GM12878 (cell line): ENCODE measurements around the gene HTT-AS. TPM values are rescaled to one million over a fixed set of nuclear protein-coding genes. Genes with fewer than 3 reads are reported as not detected.

Experiments used
- ATAC-seq: fragments of 200-7000 bp; cut with Tn5 transposase; 3 replicates; pipeline ENCODE4 v1.9.1; 2020; ENCODE audit warnings: mild to moderate bottlenecking, moderate library complexity
- BruUV-seq: library from RNA; stranded (reverse); fragments of 400-500 nt; replicated peaks from 2 replicates; lab custom pipeline; 2021; lab: Mats Ljungman, UMichigan
- CTCF ChIA-PET: fragments of 300-600 bp; sonication (Branson Sonifier 250); formaldehyde crosslinking; extraction: SDS; loops from one replicate; lab custom pipeline; 2021; ENCODE audit warnings: inconsistent platforms; lab: Yijun Ruan, JAX
- POLR2A ChIA-PET: fragments of 350-600 bp; formaldehyde crosslinking; extraction: SDS; loops from one replicate; lab custom pipeline; 2021; ENCODE audit warnings: inconsistent platforms; lab: Charles Lee
- RAD21 ChIA-PET: fragments of 300-600 bp; sonication (Branson Sonifier 250); formaldehyde crosslinking; loops from one replicate; lab custom pipeline; 2023; ENCODE audit warnings: antibody characterized with exemption; ENCODE audit not compliant: unreplicated experiment; lab: Charles Lee
- SMC1A ChIA-PET: fragments of 300-600 bp; sonication (Branson Sonifier 250); formaldehyde crosslinking; loops from one replicate; lab custom pipeline; 2023; ENCODE audit not compliant: unreplicated experiment, uncharacterized antibody; lab: Charles Lee
- DNase-seq: peaks from one replicate; pipeline ENCODE4 v3.0.0-alpha.2; 2011; ENCODE audit warnings: low read depth, low spot score
- FAIRE-seq: peaks from 3 replicates; lab custom pipeline; 2011; peaks lifted over from hg19 to GRCh38; lab: Jason Lieb, UNC
- H2AFZ ChIP-seq: 2 replicates; pipeline ENCODE4 v1.6.0; 2011; ENCODE audit warnings: low read depth, low read length, control low read depth; ENCODE audit not compliant: control insufficient read depth
- H3K27ac ChIP-seq: 2 replicates; pipeline ENCODE4 v1.5.1; 2011; ENCODE audit warnings: control low read depth; ENCODE audit not compliant: control insufficient read depth, insufficient read depth
- H3K27me3 ChIP-seq, 2 experiments: replicated peaks in 1 of 2; 2 replicates each; pipeline versions ENCODE4 v1.6.0 to v1.6.1; 2011; ENCODE audit warnings: low read length in 1 of 2; ENCODE audit not compliant: control insufficient read depth in 2 of 2, insufficient read depth in 2 of 2
- H3K36me3 ChIP-seq, 2 experiments: 2 replicates each; pipeline ENCODE4 v1.5.1; 2011; ENCODE audit warnings: low read length in 1 of 2; ENCODE audit not compliant: control insufficient read depth in 2 of 2, insufficient read depth in 2 of 2
- H3K4me1 ChIP-seq: 2 replicates; pipeline ENCODE4 v1.6.1; 2011; ENCODE audit warnings: mild to moderate bottlenecking, low read length, moderate library complexity, mixed read lengths; ENCODE audit not compliant: control insufficient read depth, insufficient read depth
- H3K4me2 ChIP-seq: 2 replicates; pipeline ENCODE4 v1.6.0; 2011; ENCODE audit warnings: control low read depth; ENCODE audit not compliant: control insufficient read depth, insufficient read depth
- H3K4me3 ChIP-seq: fragments of 200-600 bp; sonication (generic); 2 replicates; pipeline ENCODE4 v1.5.1; 2016
- H3K79me2 ChIP-seq: 2 replicates; pipeline ENCODE4 v1.6.0; 2011; ENCODE audit warnings: low read length; ENCODE audit not compliant: control insufficient read depth, insufficient read depth
- H3K9ac ChIP-seq: 2 replicates; pipeline ENCODE4 v1.8.0; 2011; ENCODE audit warnings: low read length, control low read depth, mixed read lengths; ENCODE audit not compliant: control insufficient read depth, insufficient read depth
- H3K9me3 ChIP-seq: replicated peaks from 3 replicates; pipeline ENCODE4 v1.5.1; 2011; ENCODE audit warnings: mild to moderate bottlenecking, low read length; ENCODE audit not compliant: control insufficient read depth, insufficient read depth
- H4K20me1 ChIP-seq: 2 replicates; pipeline ENCODE4 v1.6.0; 2011; ENCODE audit not compliant: control insufficient read depth, insufficient read depth
- BCL3 ChIP-seq: IDR thresholded peaks from 2 replicates; pipeline ENCODE4 v1.6.1; 2011; ENCODE audit warnings: borderline replicate concordance, low read depth, mild to moderate bottlenecking, moderate library complexity, low read length; ENCODE audit not compliant: insufficient read depth, poor library complexity, severe bottlenecking
- CHD2 ChIP-seq: IDR thresholded peaks from 2 replicates; pipeline ENCODE4 v1.6.1; 2011; ENCODE audit warnings: low read depth, low read length, improper control_type of control experiment, borderline replicate concordance
- EGR1 ChIP-seq, 2 experiments: IDR thresholded peaks; 1 replicate in 1 of 2; 2 replicates in 1 of 2; pipeline ENCODE4 v1.6.1; 2011 to 2012; ENCODE audit warnings: low read depth in 2 of 2, low read length in 2 of 2, borderline replicate concordance in 1 of 2, mild to moderate bottlenecking in 1 of 2, moderate library complexity in 1 of 2
- IKZF1 ChIP-seq: fragments of 450-650 bp; conservative IDR thresholded peaks from 2 replicates; pipeline ENCODE4 v1.6.1; 2017; ENCODE audit warnings: antibody characterized with exemption, mild to moderate bottlenecking
- JUNB ChIP-seq: IDR thresholded peaks from 2 replicates; pipeline ENCODE4 v1.6.1; 2016; ENCODE audit warnings: antibody characterized with exemption, mild to moderate bottlenecking
- MEF2B ChIP-seq: fragments of 450-650 bp; IDR thresholded peaks from 2 replicates; pipeline ENCODE4 v1.6.1; 2018; ENCODE audit warnings: mild to moderate bottlenecking, moderate library complexity; ENCODE audit not compliant: partially characterized antibody, poor library complexity, severe bottlenecking
- NKRF ChIP-seq: fragments of 450-650 bp; conservative IDR thresholded peaks from 2 replicates; pipeline ENCODE4 v1.6.1; 2017; ENCODE audit warnings: mild to moderate bottlenecking, moderate library complexity
- REST ChIP-seq: IDR thresholded peaks from 2 replicates; pipeline ENCODE4 v1.6.1; 2012; ENCODE audit warnings: mild to moderate bottlenecking, low read depth, low read length
- STAT3 ChIP-seq: IDR thresholded peaks from 2 replicates; pipeline ENCODE4 v1.6.1; 2011; ENCODE audit warnings: low read depth, low read length, improper control_type of control experiment
- ZBTB4 ChIP-seq: fragments of 450-650 bp; formaldehyde crosslinking; IDR thresholded peaks from 2 replicates; pipeline ENCODE4 v1.4.0; 2022; ENCODE audit warnings: mild to moderate bottlenecking, moderate library complexity
- WGBS: methylation state at CpG from one replicate; pipeline ENCODE4 v1.1.6; 2016; ENCODE audit warnings: low lambda C conversion rate; ENCODE audit not compliant: insufficient replicate concordance, insufficient coverage; ENCODE audit errors: missing lambda C conversion rate; 5-methylcytosine and 5-hydroxymethylcytosine counted together
- in situ Hi-C: fragments of 300-500 bp; cut with MboI; formaldehyde crosslinking; loops from 9 replicates; pipeline ENCODE4 v1.14.3; 2018; ENCODE audit warnings: mixed read lengths
- intact Hi-C: fragments of 100-400 bp; cut with micrococcal nuclease; formaldehyde crosslinking; loops from one replicate; pipeline ENCODE4 v1.14.2; 2022; ENCODE audit not compliant: unreplicated experiment
- polyA plus RNA-seq, 11 experiments: library from polyadenylated mRNA; depleted of rRNA in 4 of 11; unstranded in 6 of 11; stranded (reverse) in 5 of 11; fragments of >200 nt; fragmentation: Nextera tagmentation in 4 of 11; fragmentation: Illumina TruSeq in 1 of 11; extraction: Ambion mirVana in 4 of 11; extraction: Trizol in 1 of 11; gene quantifications; 1 replicate in 1 of 11; 2 replicates in 10 of 11; pipeline versions ENCODE4 v1.2.1 to v1.2.3, GENCODE V29; 2011 to 2016; ENCODE audit warnings: inconsistent platforms in 2 of 11, missing spikeins in 2 of 11, low read depth in 1 of 11
- total RNA-seq, 4 experiments: library from RNA; depleted of rRNA in 3 of 4; stranded (reverse); fragments of >200 nt in 3 of 4; fragmentation: Illumina TruSeq in 1 of 4; extraction: Trizol in 1 of 4; gene quantifications; 2 replicates each; pipeline versions ENCODE4 v1.2.1 to v1.2.3, GENCODE V29; 2013 to 2021

Gene HTT-AS
- total and polyA plus RNA-seq, 10 of the 15 experiments (the other 5 are each of a cell fraction or from before 2014, with no cell fraction given) = not detected

GRCh38 chr4:3121596-3121995 lies 47.3 kb upstream of the HTT-AS start (continued):
- no peak for TF ChIP-seq MEF2B

- CTCF ChIA-PET = interaction anchor here (0.8 kb wide), 1 partner anchor 14 kb away, joined by 3 read pairs; no protein-coding TSS in a partner anchor
- intact Hi-C loops = no loop called here
- BruUV-seq = no TSS peak
- TF ChIP-seq ZBTB4 (CRISPR knock-in tag) (no peak), NKRF (no peak), REST (no peak), STAT3 (no peak), CHD2 (no peak), BCL3 (no peak), IKZF1 (no peak), EGR1 (IDR thresholded peaks at IDR 0.05; ENCODE audit: borderline replicate concordance in 1 of 2, low read depth in 2 of 2, low read length in 2 of 2) (no peak), JUNB (no peak)
These were observed 46.8 kb upstream of the HTT-AS start for GRCh38 chr4:3121110-3121509.

More at GRCh38 chr4:3121110-3121509, 46.8 kb upstream of the HTT-AS start:
- Histone ChIP-seq H3K4me2 (no peak overlapping the region), H4K20me1 (no peaks in the 10 kb centered on the region), H2AFZ (no peak overlapping the region), H3K79me2 (no peaks in the 10 kb centered on the region; the same call in 1 of the 2 replicates), H3K9ac (no peak overlapping the region), H3K36me3 (peaks cover 22 to 62% of the 10 kb centered on the region in 2 experiments), H3K27ac (no peak overlapping the region), H3K4me1 (no peaks in the 10 kb centered on the region), H3K4me3 (no peak overlapping the region), H3K27me3 (no peaks in the 10 kb centered on the region), H3K9me3 (no peaks in the 10 kb centered on the region)
- ATAC-seq (no peak), FAIRE-seq (no peak), DNase-seq (no peak)
- ChIA-PET POLR2A (interaction anchor here (0.6 to 0.7 kb wide), 2 partner anchors 12 to 1202 kb away, joined by 3 to 6 read pairs; no protein-coding TSS in a partner anchor), RAD21 (interaction anchor here (1.2 kb wide), 1 partner anchor 83 kb away, joined by 3 read pairs; no protein-coding TSS in a partner anchor), SMC1A (interaction anchor here (0.9 to 1.6 kb wide), 3 partner anchors 9 to 15 kb away, joined by 3 to 8 read pairs (median 4); no protein-coding TSS in a partner anchor)
- in situ Hi-C loops = no loop called here
- 99% methylated on average over 9 of the region's 9 CpGs for WGBS
